ENCODE measurements around the gene PRKAR2B.

PRKAR2B gene

DNA sequence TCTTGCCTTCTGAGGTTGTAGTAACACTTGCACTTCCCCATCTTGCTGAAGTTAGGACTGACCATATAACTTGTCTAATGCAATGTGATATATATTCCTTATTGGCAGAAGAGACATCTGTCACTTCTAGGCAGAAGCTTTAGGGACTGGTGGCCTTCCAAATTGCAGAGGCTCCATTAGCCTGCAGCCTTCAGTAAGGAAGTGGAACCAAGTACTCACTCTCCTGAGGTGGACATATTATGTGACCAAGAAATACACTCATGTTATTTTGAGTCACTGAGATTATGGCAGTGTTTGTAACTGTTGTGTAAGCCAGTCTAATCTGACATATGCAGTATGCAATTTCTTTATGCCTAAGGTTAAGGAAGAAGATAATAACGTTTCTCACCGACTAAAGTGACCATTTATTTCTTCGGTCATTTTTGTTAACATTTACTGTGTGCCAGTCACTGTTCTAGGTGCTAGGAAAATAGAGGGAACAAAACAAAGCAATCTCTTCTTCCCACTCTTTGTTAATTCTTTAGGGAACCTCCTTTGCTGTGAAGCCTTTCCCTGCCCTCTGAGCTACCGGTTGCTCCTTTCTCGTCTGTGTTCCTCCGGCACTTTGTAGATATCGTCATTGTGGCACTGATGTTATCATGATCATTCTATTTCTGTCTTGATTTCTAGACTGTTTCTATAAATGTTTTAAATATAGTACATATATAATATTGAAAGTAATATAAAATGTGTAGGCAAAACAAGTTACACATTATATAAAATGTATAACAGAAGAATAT, 71.4 kb downstream of the PRKAR2B start:
- no peak for DNase-seq (ENCODE audit: low read depth)
- no peak overlapping the region for H3K4me3 ChIP-seq (ENCODE audit: low read depth, low read length)
- TF ChIP-seq CTCF (IDR thresholded peaks at IDR 0.05; ENCODE audit: control insufficient read depth, extremely low read depth, insufficient read depth): no peak

DNA sequence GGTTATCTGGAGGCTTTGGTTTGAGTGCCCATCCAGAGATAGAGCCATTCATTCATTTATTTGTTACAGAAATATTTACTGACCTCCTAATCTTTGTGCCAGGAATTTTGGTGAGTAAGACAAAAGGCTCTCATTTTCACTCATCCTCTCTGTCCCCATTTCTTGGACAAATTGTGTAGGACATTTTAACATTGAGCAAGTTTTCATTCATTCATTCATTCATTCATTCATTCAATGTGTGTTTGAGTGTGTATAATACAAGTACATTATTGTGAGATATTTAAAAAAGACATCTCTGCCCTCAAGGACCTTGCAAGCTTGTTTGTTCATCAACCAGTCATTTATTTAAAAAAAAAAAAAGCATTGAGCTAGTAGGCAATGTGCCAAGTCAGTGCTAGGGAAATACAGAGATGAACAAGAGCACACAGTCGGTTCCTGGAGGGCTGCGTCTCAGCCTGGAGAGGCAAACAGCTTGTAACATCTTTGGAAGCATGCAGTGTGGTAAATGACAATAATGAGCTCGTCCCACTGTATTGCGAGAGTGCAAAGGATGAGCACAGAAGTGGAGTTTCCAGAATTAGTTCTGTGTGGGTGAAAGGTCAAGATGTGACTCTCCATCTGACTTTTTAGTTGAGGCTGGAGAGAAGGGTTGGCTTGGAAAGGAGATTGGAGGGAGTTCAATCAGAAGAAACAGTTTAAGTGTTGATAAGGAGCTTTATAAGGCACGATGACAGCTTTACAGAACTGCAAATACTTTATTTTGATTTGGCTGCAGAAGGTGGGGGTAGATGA, 73.8 kb downstream of the PRKAR2B start:
- H3K4me3 ChIP-seq (ENCODE audit: low read depth, low read length): no peak overlapping the region
- no peak for TF ChIP-seq CTCF (IDR thresholded peaks at IDR 0.05; ENCODE audit: control insufficient read depth, extremely low read depth, insufficient read depth)
- DNase-seq (ENCODE audit: low read depth): peak; percentile 22

DNA sequence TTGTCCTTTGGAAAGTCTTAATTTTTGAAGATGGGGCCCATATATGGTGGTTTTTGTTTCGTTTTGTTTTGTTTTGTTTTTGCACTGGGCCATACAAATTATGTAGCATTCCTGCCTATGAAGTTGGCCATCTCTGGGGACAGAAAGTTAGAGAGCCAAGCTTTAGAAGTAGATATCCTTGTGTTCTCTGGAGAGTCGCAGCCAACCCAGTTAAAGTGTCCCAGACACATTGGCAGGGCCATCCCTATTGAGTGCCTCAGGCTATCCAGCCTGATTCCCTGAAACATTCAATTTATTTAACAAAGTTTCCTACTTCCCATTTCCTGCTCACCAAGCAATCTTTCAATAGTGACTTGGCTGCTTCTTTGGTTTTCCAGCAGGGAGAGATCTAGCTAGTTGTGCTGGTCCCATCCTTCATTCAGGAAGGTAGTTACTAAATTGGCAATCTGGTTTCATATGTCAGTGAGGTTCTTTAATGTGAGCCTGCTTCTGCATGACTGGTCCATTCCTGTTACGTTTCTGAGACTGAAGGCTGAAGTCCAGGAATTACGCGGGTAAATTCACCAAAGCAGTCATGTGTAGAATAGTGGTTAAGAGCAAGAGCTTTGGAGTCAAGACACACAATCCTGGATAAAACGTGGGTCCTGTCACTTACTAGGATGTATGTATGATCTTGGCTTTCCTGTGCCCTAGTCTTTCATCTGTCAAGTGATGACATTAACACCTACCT, 75.0 kb downstream of the PRKAR2B start:
- TF ChIP-seq CTCF (IDR thresholded peaks at IDR 0.05; ENCODE audit: control insufficient read depth, extremely low read depth, insufficient read depth): no peak
- no peak overlapping the region for H3K4me3 ChIP-seq (ENCODE audit: low read depth, low read length)
- peak; percentile 49 for DNase-seq (ENCODE audit: low read depth)

GRCh38 chr7:107122486-107122911, 78.0 kb downstream of the PRKAR2B start:
- TF ChIP-seq CTCF (IDR thresholded peaks at IDR 0.05; ENCODE audit: control insufficient read depth, extremely low read depth, insufficient read depth): no peak
- H3K4me3 ChIP-seq (ENCODE audit: low read depth, low read length): no peak overlapping the region
- no peak for DNase-seq (ENCODE audit: low read depth)

DNA sequence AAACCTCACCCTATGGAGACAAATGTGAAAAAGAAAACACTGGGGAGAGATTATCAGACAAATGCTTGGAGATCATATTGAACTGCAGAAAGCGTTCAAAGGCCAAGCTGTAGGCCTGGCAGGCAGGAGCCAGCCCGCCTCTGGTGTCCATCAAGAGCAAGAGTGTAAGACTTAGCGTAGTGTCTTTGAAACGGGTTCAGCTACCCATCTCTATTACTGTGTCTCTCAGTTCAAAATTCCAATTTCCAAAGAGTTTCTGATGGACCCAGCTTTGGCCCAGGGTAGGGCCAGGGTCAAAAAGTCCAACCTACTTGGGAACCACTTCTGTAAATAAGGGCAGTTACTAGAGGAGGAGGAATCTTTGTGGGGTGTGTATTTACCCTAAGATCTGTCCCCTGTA, 78.9 kb downstream of the PRKAR2B start:
- no peak for TF ChIP-seq CTCF (IDR thresholded peaks at IDR 0.05; ENCODE audit: control insufficient read depth, extremely low read depth, insufficient read depth)

DNA sequence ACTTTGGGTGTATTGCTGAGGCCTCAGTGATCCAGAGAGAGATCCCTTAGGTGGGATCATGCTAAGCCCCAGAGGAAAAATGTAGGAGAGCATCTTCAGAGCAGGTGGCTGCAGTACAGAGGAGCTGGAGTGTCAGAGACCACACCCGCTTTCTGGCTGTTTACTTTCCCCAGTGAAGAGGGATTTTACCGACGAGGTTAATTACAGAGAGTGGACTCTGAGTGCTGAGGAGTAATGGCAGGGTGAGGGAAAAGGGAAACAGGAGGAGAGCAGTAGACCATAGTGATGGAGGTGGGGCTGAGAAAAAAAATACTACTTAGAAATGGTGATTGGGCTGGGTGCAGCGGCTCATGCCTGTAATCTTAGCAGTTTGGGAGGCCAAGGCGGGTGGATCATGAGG, 81.0 kb downstream of the PRKAR2B start:
- H3K4me3 ChIP-seq (ENCODE audit: low read depth, low read length): no peak overlapping the region
- no peak for TF ChIP-seq CTCF (IDR thresholded peaks at IDR 0.05; ENCODE audit: control insufficient read depth, extremely low read depth, insufficient read depth)
- no peak for DNase-seq (ENCODE audit: low read depth)

More for the DNA sequence above, 78.9 kb downstream of the PRKAR2B start:
- no peak for DNase-seq (ENCODE audit: low read depth)
- H3K4me3 ChIP-seq (ENCODE audit: low read depth, low read length): no peak overlapping the region

Measured in LNCaP clone FGC (cell line).